Right lobe of liver (tissue), 6 donors: ENCODE results near the gene UBE2F. TPM values are rescaled to one million over a fixed set of nuclear protein-coding genes. Genes with fewer than 3 reads are reported as not detected.
A peak's percentile ranks its signal among the peaks of the same experiment; 100 is the strongest.

Experiments
- ATAC-seq, 4 donors: fragments of 200-7000 bp; cut with Tn5 transposase; one replicate each; pipeline ENCODE4 v1.9.1; 2020; ENCODE audit warnings: mild to moderate bottlenecking in 4 of 4, moderate library complexity in 4 of 4
- DNase-seq, 3 donors: peaks; one replicate each; pipeline ENCODE4 v3.0.0-alpha.2; 2020
- H3K27ac ChIP-seq, 3 donors: fragments of 200-600 bp; one replicate each; pipeline ENCODE4 v1.8.0; 2022
- H3K27me3 ChIP-seq, 2 donors: fragments of 200-600 bp; one replicate each; pipeline ENCODE4 v1.8.0; 2022
- H3K36me3 ChIP-seq, 4 donors: fragments of 200-600 bp; sonication (generic) in 1 of 4; one replicate each; pipeline versions ENCODE4 v1.5.1 to v1.8.0; 2017 to 2022; ENCODE audit warnings: control low read depth in 1 of 4
- H3K4me1 ChIP-seq, 4 donors: fragments of 200-600 bp; sonication (generic) in 1 of 4; one replicate each; pipeline versions ENCODE4 v1.5.1 to v1.8.0; 2017 to 2022; ENCODE audit warnings: control low read depth in 1 of 4
- H3K4me3 ChIP-seq, 3 donors: fragments of 200-600 bp; one replicate each; pipeline ENCODE4 v1.8.0; 2022
- H3K9me3 ChIP-seq, 4 donors: fragments of 200-600 bp; sonication (generic) in 1 of 4; one replicate each; pipeline versions ENCODE4 v1.5.1 to v1.8.0; 2017 to 2022; ENCODE audit warnings: control low read depth in 1 of 4
- POLR2A ChIP-seq: fragments of 450-650 bp; IDR thresholded peaks from one replicate; pipeline ENCODE4 v1.6.1; 2017; ENCODE audit warnings: antibody characterized with exemption, mild to moderate bottlenecking
- WGBS: methylation state at CpG from one replicate; pipeline ENCODE4 v1.1.6; 2018; ENCODE audit warnings: low coverage, low lambda C conversion rate; ENCODE audit not compliant: insufficient coverage; ENCODE audit errors: missing lambda C conversion rate; 5-methylcytosine and 5-hydroxymethylcytosine counted together
- intact Hi-C, 2 donors: fragments of 100-400 bp; cut with DNase I; formaldehyde crosslinking; loops; one replicate each; pipeline versions ENCODE4 v1.11.2 to v1.14.1; 2022
- total RNA-seq, 6 experiments: library from RNA; depleted of rRNA in 2 of 6; stranded (reverse); fragments of >200 nt in 2 of 6; fragmentation: NEBNext Ultra II Directional in 3 of 6; extraction: Animal tissue kit (Norgen Biotek cat#: 25700) in 3 of 6; gene quantifications; one replicate each; pipeline versions ENCODE4 v1.1.0 to v1.2.4, GENCODE V29; 2016 to 2023
- TF ChIP-seq, protein P1 (sequence below), 4 donors: fragments of 200-600 bp in 3 of 4; fragments of 450-650 bp in 1 of 4; IDR thresholded peaks; one replicate each; pipeline versions ENCODE4 v1.5.1 to v1.8.0; 2016 to 2022; ENCODE audit warnings: antibody characterized with exemption in 4 of 4, mild to moderate bottlenecking in 2 of 4
- donor health status: DM: no; HTN: yes; CAD: no.
- donor health status: DM: no; HTN: no; CAD: no.
- donor health status: DM: no; HTN: no; CAD: no.
- donor health status: DM: no; HTN: yes; CAD: no.
- donor health status: DM: no; HTN: yes; CAD: no.

The UBE2F gene
- total RNA-seq, 6 experiments from 2014 or later = 23.3 to 44.9 (median 28.3) TPM

DNA sequence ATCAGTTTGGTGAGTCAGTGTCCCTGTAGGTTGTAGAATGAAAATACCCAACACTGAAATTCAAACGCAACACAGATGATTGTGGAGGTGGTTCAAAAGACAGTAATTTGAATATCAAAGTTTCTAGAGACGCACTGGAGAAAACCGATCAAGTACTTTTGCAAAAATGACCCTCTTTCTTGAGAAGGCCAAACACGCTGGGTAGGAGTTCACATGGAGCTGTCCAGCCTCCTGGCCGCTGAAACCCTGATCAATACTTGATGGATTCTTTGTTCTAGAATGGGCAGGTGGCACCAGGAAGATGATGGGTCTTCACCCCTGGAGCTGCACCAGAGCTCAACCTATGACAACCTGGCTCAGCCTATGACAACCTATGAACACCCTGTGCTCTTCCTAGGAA is 39.7 kb upstream of the UBE2F start:
- TF ChIP-seq, protein P1, sequence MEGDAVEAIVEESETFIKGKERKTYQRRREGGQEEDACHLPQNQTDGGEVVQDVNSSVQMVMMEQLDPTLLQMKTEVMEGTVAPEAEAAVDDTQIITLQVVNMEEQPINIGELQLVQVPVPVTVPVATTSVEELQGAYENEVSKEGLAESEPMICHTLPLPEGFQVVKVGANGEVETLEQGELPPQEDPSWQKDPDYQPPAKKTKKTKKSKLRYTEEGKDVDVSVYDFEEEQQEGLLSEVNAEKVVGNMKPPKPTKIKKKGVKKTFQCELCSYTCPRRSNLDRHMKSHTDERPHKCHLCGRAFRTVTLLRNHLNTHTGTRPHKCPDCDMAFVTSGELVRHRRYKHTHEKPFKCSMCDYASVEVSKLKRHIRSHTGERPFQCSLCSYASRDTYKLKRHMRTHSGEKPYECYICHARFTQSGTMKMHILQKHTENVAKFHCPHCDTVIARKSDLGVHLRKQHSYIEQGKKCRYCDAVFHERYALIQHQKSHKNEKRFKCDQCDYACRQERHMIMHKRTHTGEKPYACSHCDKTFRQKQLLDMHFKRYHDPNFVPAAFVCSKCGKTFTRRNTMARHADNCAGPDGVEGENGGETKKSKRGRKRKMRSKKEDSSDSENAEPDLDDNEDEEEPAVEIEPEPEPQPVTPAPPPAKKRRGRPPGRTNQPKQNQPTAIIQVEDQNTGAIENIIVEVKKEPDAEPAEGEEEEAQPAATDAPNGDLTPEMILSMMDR (IDR thresholded peaks at IDR 0.05) = no peak
- no peak for TF ChIP-seq POLR2A
- H3K36me3 ChIP-seq = no peaks in the 10 kb centered on the region
- ATAC-seq (no peak), DNase-seq (no peak)
- WGBS = 64% methylated on average over 3 of the region's 5 CpGs
- no peak overlapping the region for H3K27ac ChIP-seq
- H3K9me3 ChIP-seq = no peaks in the 10 kb centered on the region
- no peaks in the 10 kb centered on the region for H3K4me1 ChIP-seq
- intact Hi-C loops = no loop called here
- H3K27me3 ChIP-seq = no peaks in the 10 kb centered on the region
- no peak overlapping the region for H3K4me3 ChIP-seq

DNA sequence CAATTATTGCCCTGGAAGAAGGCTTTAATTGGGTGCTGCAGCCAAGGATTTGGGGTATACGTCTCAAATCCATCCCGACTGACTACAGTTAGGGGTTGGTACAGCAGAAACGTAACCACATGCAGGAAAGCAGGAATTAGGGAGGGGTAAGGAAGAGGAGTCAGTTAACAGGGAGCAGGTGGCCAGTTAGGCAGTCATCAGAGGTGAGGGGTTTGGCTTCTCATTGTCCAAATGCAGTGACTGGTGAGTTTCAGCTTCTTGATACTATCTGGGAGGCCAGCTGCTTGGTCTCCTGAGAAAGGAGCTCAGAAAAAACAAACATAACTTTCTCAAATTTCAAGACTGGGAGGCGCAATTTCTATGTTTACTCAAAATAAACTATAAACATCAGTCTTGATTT is 38.8 kb upstream of the UBE2F start:
- intact Hi-C loops = no loop called here
- H3K4me1 ChIP-seq = no peaks in the 10 kb centered on the region
- TF ChIP-seq, protein P1 (IDR thresholded peaks at IDR 0.05) = no peak
- no peak for TF ChIP-seq POLR2A
- H3K36me3 ChIP-seq = no peaks in the 10 kb centered on the region
- no peaks in the 10 kb centered on the region for H3K9me3 ChIP-seq
- no peak for DNase-seq
- 80% methylated on average over 4 of the region's 4 CpGs for WGBS
- H3K4me3 ChIP-seq = no peak overlapping the region
- no peak for ATAC-seq
- no peak overlapping the region for H3K27ac ChIP-seq
- H3K27me3 ChIP-seq = no peaks in the 10 kb centered on the region

- no peaks in the 10 kb centered on the region for H3K27me3 ChIP-seq
- H3K36me3 ChIP-seq = no peaks in the 10 kb centered on the region
- H3K27ac ChIP-seq = no peak overlapping the region
- H3K4me1 ChIP-seq = no peaks in the 10 kb centered on the region
- H3K4me3 ChIP-seq = no peak overlapping the region
- ATAC-seq (no peak), DNase-seq (no peak)
- TF ChIP-seq, protein P1 (IDR thresholded peaks at IDR 0.05) = no peak
- no peak for TF ChIP-seq POLR2A
- H3K9me3 ChIP-seq = no peaks in the 10 kb centered on the region
- intact Hi-C loops = no loop called here
- 96% methylated on average over 4 of the region's 9 CpGs for WGBS
These were observed 36.8 kb upstream of the UBE2F start for GRCh38 chr2:237929979-237930378.

DNA sequence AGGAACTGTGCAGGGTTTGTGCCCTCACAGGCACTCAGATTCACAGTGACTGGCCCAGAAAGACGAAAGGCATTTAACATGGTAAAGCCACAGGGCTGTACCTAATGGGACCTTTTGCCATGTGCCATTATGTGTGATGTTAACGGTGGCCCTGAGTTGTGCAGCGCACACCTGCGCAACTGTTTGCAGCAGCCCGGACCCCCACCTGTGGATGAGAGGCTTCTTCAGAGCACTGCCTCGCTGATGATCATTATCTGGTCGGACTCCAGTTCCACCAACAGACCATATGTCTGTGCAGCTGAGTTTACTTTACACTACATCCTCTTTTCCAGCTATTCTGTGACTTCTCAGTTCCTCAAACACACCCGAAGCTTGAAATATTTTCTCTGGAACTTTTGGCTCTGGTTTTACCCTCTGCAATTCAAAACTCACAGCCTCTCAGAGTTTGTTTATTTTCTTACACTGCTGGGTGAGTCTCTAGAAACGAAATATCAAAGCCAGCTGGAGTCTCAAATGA is 35.6 kb upstream of the UBE2F start:
- Histone ChIP-seq H3K36me3 (no peaks in the 10 kb centered on the region), H3K4me3 (no peak overlapping the region), H3K9me3 (no peaks in the 10 kb centered on the region), H3K4me1 (no peaks in the 10 kb centered on the region), H3K27ac (no peak overlapping the region), H3K27me3 (no peaks in the 10 kb centered on the region)
- WGBS = 37% methylated on average over 2 of the region's 9 CpGs
- TF ChIP-seq, protein P1 (IDR thresholded peaks at IDR 0.05) = no peak
- no peak for TF ChIP-seq POLR2A
- DNase-seq (no peak), ATAC-seq (peak in 2 of 4 donors; percentile 22 to 47)
- intact Hi-C loops = no loop called here

DNA sequence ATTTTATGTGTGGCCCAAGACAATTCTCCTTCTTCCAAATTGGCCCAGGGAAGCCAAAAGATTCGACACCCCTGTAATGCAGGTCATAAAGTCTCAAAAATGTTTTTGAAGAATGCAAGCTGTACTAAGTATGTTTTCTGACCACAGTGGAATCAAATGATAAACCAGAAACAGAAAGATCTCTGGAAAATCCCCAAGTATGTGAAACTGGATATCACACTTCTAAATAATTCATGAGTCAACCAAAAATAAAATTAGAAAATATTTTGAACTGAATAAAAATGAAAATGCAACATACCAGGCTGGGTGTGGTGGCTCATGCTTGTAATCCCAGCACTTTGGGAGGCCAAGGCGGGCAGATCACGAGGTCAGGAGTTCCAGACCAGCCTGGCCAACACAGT is 34.1 kb upstream of the UBE2F start:
- Histone ChIP-seq H3K9me3 (no peaks in the 10 kb centered on the region), H3K4me1 (no peaks in the 10 kb centered on the region), H3K27ac (no peak overlapping the region), H3K36me3 (no peaks in the 10 kb centered on the region), H3K4me3 (no peak overlapping the region), H3K27me3 (no peaks in the 10 kb centered on the region)
- ATAC-seq = no peak
- intact Hi-C loops = no loop called here
- no peak for TF ChIP-seq POLR2A
- TF ChIP-seq, protein P1 (IDR thresholded peaks at IDR 0.05) = no peak
- no peak for DNase-seq
- WGBS = 56% methylated on average over 3 of the region's 3 CpGs
